GM06990 (cell line): ENCODE results near the gene GRK5.

Experiments used
- DNase-seq: peaks from one replicate; pipeline ENCODE4 v3.0.0-alpha.2; 2011; ENCODE audit not compliant: insufficient read length; ENCODE audit errors: extremely low read depth
- H3K27me3 ChIP-seq: replicated peaks from 2 replicates; pipeline ENCODE4 v1.6.0; 2011; ENCODE audit warnings: low read length; ENCODE audit not compliant: control insufficient read depth, insufficient read depth
- H3K36me3 ChIP-seq: 2 replicates; pipeline ENCODE4 v1.5.1; 2011; ENCODE audit warnings: low read length; ENCODE audit not compliant: control insufficient read depth, insufficient read depth
- H3K4me3 ChIP-seq: replicated peaks from 2 replicates; pipeline ENCODE4 v1.5.1; 2011; ENCODE audit warnings: low read depth, mild to moderate bottlenecking, control low read depth, low read length
- TF ChIP-seq, protein P1 (sequence below): IDR thresholded peaks from 2 replicates; pipeline ENCODE4 v1.5.1; 2011; ENCODE audit warnings: low read length, control low read depth, mild to moderate bottlenecking, inconsistent platforms; ENCODE audit not compliant: insufficient read depth, poor library complexity, severe bottlenecking

The GRK5 gene

DNA sequence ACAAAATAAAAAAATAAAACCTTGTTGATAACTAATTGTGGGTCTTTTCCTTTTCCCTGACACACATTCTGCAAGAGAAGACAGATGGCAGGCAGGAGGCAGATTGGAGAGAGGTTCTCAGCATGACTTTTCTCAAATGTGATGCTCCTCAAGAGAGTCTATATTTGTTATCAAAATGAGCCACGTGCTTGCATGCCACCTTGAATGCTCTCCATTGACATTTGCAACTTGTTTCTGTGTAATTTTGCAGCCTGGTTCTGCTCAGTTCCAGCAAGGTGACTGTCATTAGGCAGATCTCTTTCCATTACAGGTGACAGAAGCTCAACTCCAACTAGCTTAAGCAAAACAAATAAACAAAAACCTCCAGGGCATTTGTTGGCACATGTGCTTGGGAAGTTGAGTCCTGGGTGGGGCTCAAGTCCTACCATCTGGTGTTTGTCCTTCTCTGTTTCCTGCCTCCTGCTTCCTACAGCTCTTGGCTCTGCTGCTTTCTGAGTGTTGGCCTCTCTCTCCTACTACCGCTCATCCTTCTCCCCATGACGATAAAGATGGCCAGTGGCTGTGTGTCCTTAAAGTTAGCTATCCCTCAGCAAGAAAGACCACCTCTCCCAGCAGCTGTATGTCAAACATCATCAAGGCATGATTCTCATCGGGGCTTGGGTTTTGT, 56.7 kb downstream of the GRK5 start:
- DNase-seq, result no peak
- Histone ChIP-seq H3K4me3 (no peak overlapping the region), H3K27me3 (no peaks in the 10 kb centered on the region), H3K36me3 (no peaks in the 10 kb centered on the region)
- TF ChIP-seq, protein P1, sequence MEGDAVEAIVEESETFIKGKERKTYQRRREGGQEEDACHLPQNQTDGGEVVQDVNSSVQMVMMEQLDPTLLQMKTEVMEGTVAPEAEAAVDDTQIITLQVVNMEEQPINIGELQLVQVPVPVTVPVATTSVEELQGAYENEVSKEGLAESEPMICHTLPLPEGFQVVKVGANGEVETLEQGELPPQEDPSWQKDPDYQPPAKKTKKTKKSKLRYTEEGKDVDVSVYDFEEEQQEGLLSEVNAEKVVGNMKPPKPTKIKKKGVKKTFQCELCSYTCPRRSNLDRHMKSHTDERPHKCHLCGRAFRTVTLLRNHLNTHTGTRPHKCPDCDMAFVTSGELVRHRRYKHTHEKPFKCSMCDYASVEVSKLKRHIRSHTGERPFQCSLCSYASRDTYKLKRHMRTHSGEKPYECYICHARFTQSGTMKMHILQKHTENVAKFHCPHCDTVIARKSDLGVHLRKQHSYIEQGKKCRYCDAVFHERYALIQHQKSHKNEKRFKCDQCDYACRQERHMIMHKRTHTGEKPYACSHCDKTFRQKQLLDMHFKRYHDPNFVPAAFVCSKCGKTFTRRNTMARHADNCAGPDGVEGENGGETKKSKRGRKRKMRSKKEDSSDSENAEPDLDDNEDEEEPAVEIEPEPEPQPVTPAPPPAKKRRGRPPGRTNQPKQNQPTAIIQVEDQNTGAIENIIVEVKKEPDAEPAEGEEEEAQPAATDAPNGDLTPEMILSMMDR, result no peak

DNA sequence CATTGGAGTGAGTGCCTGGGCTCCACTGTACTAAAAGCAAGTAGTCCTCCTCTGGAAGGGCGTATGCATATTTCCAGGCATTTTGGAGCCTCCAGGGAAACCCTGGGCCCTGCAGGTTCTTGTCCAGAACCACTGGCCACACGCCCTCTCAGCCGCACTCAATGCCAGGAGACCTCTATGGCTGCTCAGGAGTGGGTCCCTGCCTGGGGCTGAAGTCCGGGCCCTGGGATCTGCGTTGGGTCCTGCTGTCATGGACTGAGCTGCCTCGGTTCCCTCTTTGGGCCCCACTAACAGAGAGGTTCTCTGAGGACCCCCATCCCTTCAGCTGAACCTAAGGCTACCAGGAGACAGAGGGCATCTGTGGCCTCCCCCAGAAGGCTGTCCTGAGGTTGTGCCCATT, 58.3 kb downstream of the GRK5 start:
- Histone ChIP-seq H3K36me3 (no peaks in the 10 kb centered on the region), H3K27me3 (no peaks in the 10 kb centered on the region), H3K4me3 (no peak overlapping the region)
- DNase-seq, result no peak
- TF ChIP-seq, protein P1, result no peak

DNA sequence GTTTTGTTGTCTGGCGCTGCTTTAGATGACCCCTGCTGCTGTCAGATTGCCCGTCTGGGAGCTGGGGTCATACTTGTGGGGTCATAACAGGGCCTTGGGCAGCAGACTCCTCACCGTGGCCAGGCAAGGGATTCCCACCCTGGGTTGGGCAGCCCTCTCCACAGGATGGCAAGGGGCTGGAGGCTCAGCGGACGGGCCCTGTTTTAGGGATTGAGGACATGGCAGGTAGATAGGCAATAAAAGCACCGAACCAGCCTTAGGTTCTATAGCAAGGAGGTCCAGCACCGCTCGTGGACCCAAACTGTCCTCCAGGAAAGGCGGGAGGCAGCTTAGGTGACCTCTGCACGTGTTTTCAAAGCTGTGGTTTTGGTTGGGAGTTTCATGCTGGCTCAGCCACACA, 60.0 kb downstream of the GRK5 start:
- H3K27me3 ChIP-seq, result no peaks in the 10 kb centered on the region
- TF ChIP-seq, protein P1, result no peak
- no peak overlapping the region for H3K4me3 ChIP-seq
- no peaks in the 10 kb centered on the region for H3K36me3 ChIP-seq
- no peak for DNase-seq

DNA sequence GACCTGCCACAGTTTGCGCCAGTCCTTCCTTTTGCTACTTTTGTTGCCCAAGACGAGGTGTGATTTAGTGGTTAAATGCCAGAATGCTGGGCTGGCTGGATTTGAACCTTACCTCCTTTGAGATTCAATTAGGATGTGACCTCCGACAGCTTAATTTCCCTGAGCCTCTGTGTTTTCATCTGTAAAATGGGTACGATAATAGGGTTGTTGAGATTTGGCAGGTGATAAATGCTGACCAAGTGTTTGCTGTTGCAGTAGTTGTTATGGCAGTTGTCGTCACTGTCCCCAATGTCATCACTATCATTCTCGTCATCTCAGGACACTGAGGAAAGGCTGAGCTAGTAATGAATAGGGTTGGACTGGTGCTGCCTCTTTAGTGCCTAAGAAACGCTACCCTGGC, 61.1 kb downstream of the GRK5 start:
- Histone ChIP-seq H3K36me3 (no peaks in the 10 kb centered on the region), H3K27me3 (no peaks in the 10 kb centered on the region), H3K4me3 (no peak overlapping the region)
- no peak for DNase-seq
- TF ChIP-seq, protein P1, result no peak

DNA sequence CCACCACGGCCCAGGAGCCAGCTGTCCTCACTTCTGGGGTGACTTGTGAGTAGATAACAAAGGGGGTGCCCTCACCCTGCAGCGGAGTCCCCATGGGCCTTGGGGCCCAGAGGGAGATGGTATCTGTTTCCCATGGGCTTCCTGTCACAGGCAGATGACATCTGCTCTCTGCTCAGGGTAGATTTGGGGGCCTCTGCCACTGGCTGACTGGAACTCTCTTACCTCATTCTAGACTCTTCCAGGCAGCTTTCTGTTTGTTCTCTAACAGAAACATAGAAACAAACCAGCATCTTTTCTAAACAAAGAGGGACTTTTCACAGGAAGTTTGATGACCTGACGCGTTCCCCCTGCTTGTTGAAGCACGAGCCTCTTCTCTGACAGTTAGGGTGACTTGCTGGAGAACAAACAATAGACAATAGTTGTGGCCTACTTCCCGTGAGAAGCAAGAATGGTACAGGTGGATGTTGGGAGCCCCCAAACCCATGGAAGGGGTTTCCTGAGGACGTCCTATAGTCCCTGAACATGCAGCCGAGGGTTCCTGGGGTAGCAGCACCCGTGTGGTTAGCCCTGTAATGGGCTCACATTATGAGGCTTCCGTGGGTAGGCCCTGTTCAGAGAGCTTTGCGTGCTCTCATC, 61.6 kb downstream of the GRK5 start:
- Histone ChIP-seq H3K27me3 (no peaks in the 10 kb centered on the region), H3K36me3 (no peaks in the 10 kb centered on the region), H3K4me3 (no peak overlapping the region)
- peak; percentile 78 for DNase-seq
- TF ChIP-seq, protein P1, result no peak
